ENCODE data around the gene TRIM38.

DNA sequence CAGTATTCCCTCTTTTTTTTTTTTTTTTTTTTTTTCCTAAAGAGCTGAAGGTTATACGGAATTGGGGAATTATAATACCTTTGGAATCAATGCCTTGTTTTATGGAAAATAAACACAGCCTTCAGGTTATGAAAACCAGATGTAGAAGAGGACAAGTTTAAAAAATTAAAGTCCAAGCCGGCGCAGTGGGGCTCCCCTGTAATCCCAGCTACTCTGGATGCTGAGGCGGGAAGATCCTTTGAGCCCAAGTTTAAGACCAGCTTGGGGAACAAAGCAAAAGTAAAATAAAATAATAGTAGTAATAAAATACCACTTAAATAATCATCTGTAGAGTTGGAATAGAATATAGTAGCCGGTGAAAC lies 57.3 kb downstream of the TRIM38 start:
- TF ChIP-seq, protein P1, sequence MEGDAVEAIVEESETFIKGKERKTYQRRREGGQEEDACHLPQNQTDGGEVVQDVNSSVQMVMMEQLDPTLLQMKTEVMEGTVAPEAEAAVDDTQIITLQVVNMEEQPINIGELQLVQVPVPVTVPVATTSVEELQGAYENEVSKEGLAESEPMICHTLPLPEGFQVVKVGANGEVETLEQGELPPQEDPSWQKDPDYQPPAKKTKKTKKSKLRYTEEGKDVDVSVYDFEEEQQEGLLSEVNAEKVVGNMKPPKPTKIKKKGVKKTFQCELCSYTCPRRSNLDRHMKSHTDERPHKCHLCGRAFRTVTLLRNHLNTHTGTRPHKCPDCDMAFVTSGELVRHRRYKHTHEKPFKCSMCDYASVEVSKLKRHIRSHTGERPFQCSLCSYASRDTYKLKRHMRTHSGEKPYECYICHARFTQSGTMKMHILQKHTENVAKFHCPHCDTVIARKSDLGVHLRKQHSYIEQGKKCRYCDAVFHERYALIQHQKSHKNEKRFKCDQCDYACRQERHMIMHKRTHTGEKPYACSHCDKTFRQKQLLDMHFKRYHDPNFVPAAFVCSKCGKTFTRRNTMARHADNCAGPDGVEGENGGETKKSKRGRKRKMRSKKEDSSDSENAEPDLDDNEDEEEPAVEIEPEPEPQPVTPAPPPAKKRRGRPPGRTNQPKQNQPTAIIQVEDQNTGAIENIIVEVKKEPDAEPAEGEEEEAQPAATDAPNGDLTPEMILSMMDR (IDR thresholded peaks at IDR 0.05 in 4 of 5, conservative IDR thresholded peaks at IDR 0.05 in 1 of 5): no peak
- TF ChIP-seq POLR2A (IDR thresholded peaks at IDR 0.05): no peak
